Sigmoid colon (tissue), 7 donors: Measurements from ENCODE around the gene MYH11. TPM values are rescaled to one million over a fixed set of nuclear protein-coding genes. Genes with fewer than 3 reads are reported as not detected.

Experiments
- DNase-seq: peaks from one replicate; pipeline ENCODE4 v3.0.0-alpha.2; 2019
- H3K27ac ChIP-seq, 4 donors: fragments of 200-600 bp; sonication (generic); one replicate each; pipeline ENCODE4 v1.5.1; 2016 to 2019; ENCODE audit warnings: mild to moderate bottlenecking in 1 of 4
- H3K27me3 ChIP-seq, 3 donors: fragments of 200-600 bp; sonication (generic); one replicate each; pipeline ENCODE4 v1.5.1; 2019; ENCODE audit warnings: mild to moderate bottlenecking in 1 of 3
- H3K36me3 ChIP-seq, 4 donors: fragments of 200-600 bp; sonication (generic); one replicate each; pipeline ENCODE4 v1.5.1; 2016 to 2019
- H3K4me1 ChIP-seq, 4 donors: fragments of 200-600 bp; sonication (generic); one replicate each; pipeline ENCODE4 v1.5.1; 2017 to 2019
- H3K4me3 ChIP-seq, 4 donors: fragments of 200-600 bp; sonication (generic); one replicate each; pipeline ENCODE4 v1.5.1; 2017 to 2019; ENCODE audit warnings: mild to moderate bottlenecking in 2 of 4, moderate library complexity in 1 of 4
- H3K9me3 ChIP-seq, 4 donors: fragments of 200-600 bp in 3 of 4; sonication (generic) in 3 of 4; one replicate each; pipeline versions ENCODE4 v1.5.1 to v1.6.1; 2013 to 2019
- CTCF ChIP-seq, 4 experiments: fragments of 450-650 bp in 3 of 4; fragments of 200-600 bp in 1 of 4; IDR thresholded peaks; one replicate each; pipeline ENCODE4 v1.5.1; 2016 to 2019; ENCODE audit warnings: antibody characterized with exemption in 4 of 4, mild to moderate bottlenecking in 3 of 4, moderate library complexity in 2 of 4
- EP300 ChIP-seq, 4 donors: sonication (generic); formaldehyde crosslinking; IDR thresholded peaks; one replicate each; pipeline ENCODE4 v1.6.1; 2017; ENCODE audit warnings: antibody characterized with exemption in 4 of 4
- POLR2A ChIP-seq, 2 donors: fragments of 450-650 bp; IDR thresholded peaks; one replicate each; pipeline ENCODE4 v1.6.1; 2016; ENCODE audit warnings: antibody characterized with exemption in 2 of 2, mild to moderate bottlenecking in 2 of 2, moderate library complexity in 2 of 2
- POLR2AphosphoS5 ChIP-seq, 4 donors: sonication (generic); formaldehyde crosslinking; IDR thresholded peaks; one replicate each; pipeline ENCODE4 v1.6.1; 2017; ENCODE audit warnings: antibody characterized with exemption in 4 of 4
- WGBS, 2 donors: extraction: QIAGEN DNeasy Blood & Tissue Kit; methylation state at CpG; one replicate each; pipeline ENCODE4 v1.1.7; 2013; 5-methylcytosine and 5-hydroxymethylcytosine counted together
- intact Hi-C: fragments of 100-400 bp; cut with DNase I; formaldehyde crosslinking; loops from one replicate; pipeline ENCODE4 v1.15.1; 2023
- polyA plus RNA-seq, 3 donors: library from polyadenylated mRNA; stranded (reverse); fragments of 200-250 nt; gene quantifications; one replicate each; pipeline ENCODE4 v1.2.3, GENCODE V29; 2013
- total RNA-seq, 4 donors: library from RNA; depleted of rRNA; stranded (reverse); fragments of >200 nt; gene quantifications; one replicate each; pipeline ENCODE4 v1.1.0, GENCODE V29; 2016
- donor health status: healthy with polysubstance abuse.
- donor health status: Bipolar disorder and iron deficiency.
- donor health status: healthy.

MYH11 gene
- total and polyA plus RNA-seq, 7 donors = 5.1 to 11,818 (median 4,282) TPM

- Histone ChIP-seq H3K4me1 (peaks cover 0 to 100% (median 85%) of the 10 kb centered on the region in 4 donors), H3K9me3 (no peaks in the 10 kb centered on the region), H3K27me3 (no peaks in the 10 kb centered on the region), H3K27ac (peak overlapping the region; percentile 85 to 98 (median 96)), H3K36me3 (peaks cover 18 to 93% (median 30%) of the 10 kb centered on the region in 4 donors), H3K4me3 (peak overlapping the region in 2 of 4 donors; percentile 2 to 27)
- TF ChIP-seq POLR2AphosphoS5 (IDR thresholded peaks at IDR 0.05) (peak in 2 of 4 donors; percentile 49 to 56), CTCF (IDR thresholded peaks at IDR 0.05) (no peak)
- intact Hi-C loops = no loop called here
- 79 to 87% methylated on average over 4 of the region's 4 CpGs for WGBS, 2 donors
- DNase-seq = peak; percentile 35
Observed at GRCh38 chr16:15834502-15834901, 22.3 kb downstream of the MYH11 start.

GRCh38 chr16:15833541-15833940 is 23.3 kb downstream of the MYH11 start:
- Histone ChIP-seq H3K4me3 (peak overlapping the region in 1 of 4 donors; percentile 27), H3K27ac (peak overlapping the region; percentile 85 to 98 (median 96)), H3K36me3 (peaks cover 18 to 91% (median 28%) of the 10 kb centered on the region in 4 donors), H3K9me3 (no peaks in the 10 kb centered on the region), H3K4me1 (peaks cover 0 to 100% (median 85%) of the 10 kb centered on the region in 4 donors), H3K27me3 (no peaks in the 10 kb centered on the region)
- WGBS, 2 donors = 80 to 83% methylated on average over 9 of the region's 9 CpGs
- intact Hi-C loops = no loop called here
- DNase-seq = no peak
- TF ChIP-seq POLR2AphosphoS5 (IDR thresholded peaks at IDR 0.05) (peak in 3 of 4 donors; percentile 8 to 71 (median 64)), EP300 (IDR thresholded peaks at IDR 0.05) (no peak)

- no peak overlapping the region for H3K4me3 ChIP-seq
Observed at GRCh38 chr16:15832241-15832640, 24.6 kb downstream of the MYH11 start.

GRCh38 chr16:15830832-15831451 is 25.9 kb downstream of the MYH11 start:
- H3K27me3 ChIP-seq = no peaks in the 10 kb centered on the region
- 55 to 78% methylated on average over 6 of the region's 6 CpGs for WGBS, 2 donors
- peaks cover 19 to 91% (median 29%) of the 10 kb centered on the region in 4 donors for H3K36me3 ChIP-seq
- peak overlapping the region; percentile 85 to 98 (median 96) for H3K27ac ChIP-seq
- H3K4me3 ChIP-seq = no peak overlapping the region
- TF ChIP-seq POLR2A (IDR thresholded peaks at IDR 0.05) (no peak), POLR2AphosphoS5 (IDR thresholded peaks at IDR 0.05) (peak; percentile 8 to 53 (median 36))
- intact Hi-C loops = no loop called here
- DNase-seq = no peak
- peaks cover 0 to 100% (median 84%) of the 10 kb centered on the region in 4 donors for H3K4me1 ChIP-seq
- H3K9me3 ChIP-seq = no peaks in the 10 kb centered on the region

More at GRCh38 chr16:15832241-15832640, 24.6 kb downstream of the MYH11 start:
- Histone ChIP-seq H3K36me3 (peaks cover 15 to 91% (median 25%) of the 10 kb centered on the region in 4 donors), H3K9me3 (no peaks in the 10 kb centered on the region), H3K27me3 (no peaks in the 10 kb centered on the region), H3K4me1 (peaks cover 0 to 100% (median 85%) of the 10 kb centered on the region in 4 donors), H3K27ac (peak overlapping the region; percentile 85 to 98 (median 96))
- 90 to 93% methylated on average over 6 of the region's 6 CpGs for WGBS, 2 donors
- intact Hi-C loops = no loop called here
- TF ChIP-seq EP300 (IDR thresholded peaks at IDR 0.05) (no peak), POLR2AphosphoS5 (IDR thresholded peaks at IDR 0.05) (peak in 1 of 4 donors; percentile 6)
- no peak for DNase-seq

GRCh38 chr16:15829460-15829859 is 27.4 kb downstream of the MYH11 start:
- Histone ChIP-seq H3K36me3 (peaks cover 19 to 92% (median 31%) of the 10 kb centered on the region in 4 donors), H3K4me1 (peaks cover 0 to 100% (median 88%) of the 10 kb centered on the region in 4 donors), H3K27ac (peak overlapping the region; percentile 85 to 98 (median 96)), H3K9me3 (no peaks in the 10 kb centered on the region), H3K27me3 (no peaks in the 10 kb centered on the region), H3K4me3 (peak overlapping the region in 3 of 4 donors; percentile 0 to 22 (median 11))
- DNase-seq = peak; percentile 97
- WGBS, 2 donors = 52 to 60% methylated on average over 9 of the region's 9 CpGs
- intact Hi-C loops = no loop called here
- no peak for TF ChIP-seq POLR2A (IDR thresholded peaks at IDR 0.05)
- no peak for TF ChIP-seq CTCF (IDR thresholded peaks at IDR 0.05)
- peak; percentile 79 to 88 (median 85) for TF ChIP-seq POLR2AphosphoS5 (IDR thresholded peaks at IDR 0.05)
- peak in 2 of 4 donors; percentile 53 to 77 for TF ChIP-seq EP300 (IDR thresholded peaks at IDR 0.05)

- TF ChIP-seq POLR2AphosphoS5 (IDR thresholded peaks at IDR 0.05) (peak; percentile 43 to 70 (median 60)), CTCF (IDR thresholded peaks at IDR 0.05) (no peak)
- Histone ChIP-seq H3K4me3 (peak overlapping the region in 2 of 4 donors; percentile 14 to 16), H3K27me3 (no peaks in the 10 kb centered on the region), H3K27ac (peak overlapping the region; percentile 85 to 98 (median 96)), H3K36me3 (peaks cover 19 to 93% (median 36%) of the 10 kb centered on the region in 4 donors), H3K9me3 (no peaks in the 10 kb centered on the region), H3K4me1 (peaks cover 0 to 100% (median 96%) of the 10 kb centered on the region in 4 donors)
- intact Hi-C loops = no loop called here
- DNase-seq = peak; percentile 66
- WGBS, 2 donors = 86 to 87% methylated on average over 11 of the region's 11 CpGs
Observed at GRCh38 chr16:15827709-15828343, 29.0 kb downstream of the MYH11 start.
